ENCODE results near the gene KIF3A.

Gene KIF3A

GRCh38 chr5:132736853-132737833, at the start of gene KIF3A:
Gene KIF3A, minus strand, starts transcription at chr5:132737546. Its CDS starts 127 bp downstream, at chr5:132737419.
- peak; percentile 100 for DNase-seq (ENCODE audit: low spot score)

GRCh38 chr5:132787076-132787475, 49.7 kb upstream of the KIF3A start:
- no peak for DNase-seq (ENCODE audit: low spot score)

GRCh38 chr5:132785864-132786263, 48.5 kb upstream of the KIF3A start:
- no peak for DNase-seq (ENCODE audit: low spot score)

GRCh38 chr5:132785365-132785764, 48.0 kb upstream of the KIF3A start:
- no peak for DNase-seq (ENCODE audit: low spot score)

- DNase-seq (ENCODE audit: low spot score) = no peak
Measured at GRCh38 chr5:132782101-132782500, 44.8 kb upstream of the KIF3A start.

- DNase-seq (ENCODE audit: low spot score) = no peak
Measured at GRCh38 chr5:132781029-132781428, 43.7 kb upstream of the KIF3A start.

GRCh38 chr5:132780577-132780976, 43.2 kb upstream of the KIF3A start:
- no peak for DNase-seq (ENCODE audit: low spot score)

GRCh38 chr5:132779961-132780360, 42.6 kb upstream of the KIF3A start:
- no peak for DNase-seq (ENCODE audit: low spot score)

- DNase-seq (ENCODE audit: low spot score) = no peak
Measured at GRCh38 chr5:132778856-132779255, 41.5 kb upstream of the KIF3A start.

GRCh38 chr5:132778129-132778528, 40.8 kb upstream of the KIF3A start:
- DNase-seq (ENCODE audit: low spot score) = no peak

GRCh38 chr5:132777209-132778069, 40.1 kb upstream of the KIF3A start, which contains the start of gene SEPTIN8:
Gene SEPTIN8, minus strand, starts transcription at chr5:132777239. Its CDS starts 102 bp downstream, at chr5:132777137.
- peak; percentile 64 for DNase-seq (ENCODE audit: low spot score)

GRCh38 chr5:132776938-132777208, 39.5 kb upstream of the KIF3A start:
- no peak for DNase-seq (ENCODE audit: low spot score)

- DNase-seq (ENCODE audit: low spot score) = no peak
Measured at GRCh38 chr5:132776131-132776937, 39.0 kb upstream of the KIF3A start.

GRCh38 chr5:132775476-132775961, 38.2 kb upstream of the KIF3A start:
- no peak for DNase-seq (ENCODE audit: low spot score)

- DNase-seq (ENCODE audit: low spot score) = no peak
Measured at GRCh38 chr5:132774896-132775295, 37.5 kb upstream of the KIF3A start.

- no peak for DNase-seq (ENCODE audit: low spot score)
Measured at GRCh38 chr5:132774406-132774805, 37.1 kb upstream of the KIF3A start.

GRCh38 chr5:132773601-132774355, 36.4 kb upstream of the KIF3A start:
- DNase-seq (ENCODE audit: low spot score) = no peak

- no peak for DNase-seq (ENCODE audit: low spot score)
Measured at GRCh38 chr5:132773114-132773513, 35.8 kb upstream of the KIF3A start.

- DNase-seq (ENCODE audit: low spot score) = no peak
Measured at GRCh38 chr5:132772291-132773070, 35.1 kb upstream of the KIF3A start.

GRCh38 chr5:132771503-132771998, 34.2 kb upstream of the KIF3A start:
- DNase-seq (ENCODE audit: low spot score) = no peak

Data from germinal center (tissue), 1 donor.